Loucy (cell line): ENCODE results near the gene WNT2B.

Source experiments
- H2AFZ ChIP-seq: fragments of 200-600 bp; sonication (generic); 2 replicates; pipeline ENCODE4 v1.6.0; 2016; ENCODE audit warnings: antibody characterized with exemption, mild to moderate bottlenecking, low read length, moderate library complexity
- H3F3A ChIP-seq: fragments of 200-600 bp; 2 replicates; pipeline ENCODE4 v1.6.0; 2016; ENCODE audit warnings: antibody characterized with exemption, low read depth, mild to moderate bottlenecking
- H3K27me3 ChIP-seq: fragments of 200-600 bp; sonication (generic); 2 replicates; pipeline ENCODE4 v1.6.1; 2014; ENCODE audit warnings: low read length, mild to moderate bottlenecking; ENCODE audit not compliant: insufficient read depth, poor library complexity, severe bottlenecking
- H3K36me3 ChIP-seq: fragments of 200-600 bp; sonication (generic); 2 replicates; pipeline ENCODE4 v1.6.1; 2016; ENCODE audit warnings: low read length; ENCODE audit not compliant: insufficient read depth
- H3K4me1 ChIP-seq: fragments of 200-600 bp; sonication (generic); 2 replicates; pipeline ENCODE4 v1.5.1; 2014; ENCODE audit warnings: low read length, mild to moderate bottlenecking; ENCODE audit not compliant: insufficient read depth, poor library complexity, severe bottlenecking
- H3K4me2 ChIP-seq: fragments of 200-600 bp; sonication (generic); 2 replicates; pipeline ENCODE4 v1.6.0; 2014; ENCODE audit warnings: antibody characterized with exemption, low read length, low read depth, mild to moderate bottlenecking; ENCODE audit not compliant: poor library complexity, severe bottlenecking
- H3K4me3 ChIP-seq: fragments of 200-600 bp; sonication (generic); 2 replicates; pipeline ENCODE4 v1.5.1; 2014; ENCODE audit warnings: low read length, mild to moderate bottlenecking, mixed read lengths; ENCODE audit not compliant: poor library complexity, severe bottlenecking
- H3K79me2 ChIP-seq: fragments of 200-600 bp; sonication (generic); 2 replicates; pipeline ENCODE4 v1.6.1; 2014; ENCODE audit warnings: low read length; ENCODE audit not compliant: insufficient read depth
- H3K9ac ChIP-seq: fragments of 200-600 bp; sonication (generic); 2 replicates; pipeline ENCODE4 v1.6.0; 2014; ENCODE audit warnings: mild to moderate bottlenecking, low read depth, low read length, moderate library complexity; ENCODE audit not compliant: poor library complexity, severe bottlenecking
- H3K9me2 ChIP-seq: fragments of 200-600 bp; sonication (generic); replicated peaks from 2 replicates; pipeline ENCODE4 v1.6.1; 2016; ENCODE audit warnings: low read depth, low read length, mixed read lengths
- H3K9me3 ChIP-seq: fragments of 200-600 bp; sonication (generic); 2 replicates; pipeline ENCODE4 v1.6.1; 2014; ENCODE audit warnings: mild to moderate bottlenecking, antibody characterized with exemption, low read length, low read depth; ENCODE audit not compliant: insufficient read depth
- H4K20me1 ChIP-seq: fragments of 200-600 bp; sonication (generic); 2 replicates; pipeline ENCODE4 v1.6.0; 2014; ENCODE audit warnings: antibody characterized with exemption, low read length, mild to moderate bottlenecking; ENCODE audit not compliant: insufficient read depth, poor library complexity, severe bottlenecking
- CTCF ChIP-seq: fragments of 200-600 bp; sonication (generic); conservative IDR thresholded peaks from 2 replicates; pipeline ENCODE4 v1.5.1; 2014; ENCODE audit warnings: mild to moderate bottlenecking, antibody characterized with exemption, low read length
- EZH2phosphoT487 ChIP-seq: fragments of 200-600 bp; IDR thresholded peaks from 2 replicates; pipeline ENCODE4 v1.6.1; 2018; ENCODE audit warnings: antibody characterized with exemption, mild to moderate bottlenecking, moderate library complexity, borderline replicate concordance

Gene WNT2B

GRCh38 chr1:112509660-112510178 lies 954 bp downstream of the WNT2B start:
- H4K20me1 ChIP-seq: no peaks in the 10 kb centered on the region
- H3K27me3 ChIP-seq: no peaks in the 10 kb centered on the region
- no peaks in the 10 kb centered on the region for H3F3A ChIP-seq
- TF ChIP-seq CTCF: no peak
- no peak for TF ChIP-seq EZH2phosphoT487
- no peaks in the 10 kb centered on the region for H3K79me2 ChIP-seq
- H3K9me2 ChIP-seq: no peaks in the 10 kb centered on the region
- H3K9me3 ChIP-seq: no peaks in the 10 kb centered on the region
- no peaks in the 10 kb centered on the region for H3K36me3 ChIP-seq
- no peak overlapping the region for H2AFZ ChIP-seq
- no peak overlapping the region for H3K4me2 ChIP-seq
- H3K4me3 ChIP-seq: no peak overlapping the region
- H3K4me1 ChIP-seq: peaks cover 18% of the 10 kb centered on the region
- no peak overlapping the region for H3K9ac ChIP-seq

GRCh38 chr1:112510340-112510739 lies 1.6 kb downstream of the WNT2B start:
- no peaks in the 10 kb centered on the region for H3K9me3 ChIP-seq
- no peaks in the 10 kb centered on the region for H3K9me2 ChIP-seq
- no peak overlapping the region for H3K9ac ChIP-seq
- TF ChIP-seq EZH2phosphoT487: no peak
- TF ChIP-seq CTCF: no peak
- no peaks in the 10 kb centered on the region for H3K36me3 ChIP-seq
- H2AFZ ChIP-seq: no peak overlapping the region
- H3K4me1 ChIP-seq: peaks cover 18% of the 10 kb centered on the region
- no peak overlapping the region for H3K4me3 ChIP-seq
- no peaks in the 10 kb centered on the region for H3F3A ChIP-seq
- no peak overlapping the region for H3K4me2 ChIP-seq
- H3K27me3 ChIP-seq: no peaks in the 10 kb centered on the region
- H4K20me1 ChIP-seq: no peaks in the 10 kb centered on the region
- H3K79me2 ChIP-seq: no peaks in the 10 kb centered on the region

GRCh38 chr1:112511897-112512296 lies 3.1 kb downstream of the WNT2B start:
- peaks cover 18% of the 10 kb centered on the region for H3K4me1 ChIP-seq
- no peaks in the 10 kb centered on the region for H3K36me3 ChIP-seq
- H3K9ac ChIP-seq: no peak overlapping the region
- no peaks in the 10 kb centered on the region for H3K9me3 ChIP-seq
- no peaks in the 10 kb centered on the region for H3F3A ChIP-seq
- H4K20me1 ChIP-seq: no peaks in the 10 kb centered on the region
- H3K4me3 ChIP-seq: no peak overlapping the region
- H3K27me3 ChIP-seq: no peaks in the 10 kb centered on the region
- no peaks in the 10 kb centered on the region for H3K9me2 ChIP-seq
- no peak overlapping the region for H3K4me2 ChIP-seq
- no peak overlapping the region for H2AFZ ChIP-seq
- no peak for TF ChIP-seq CTCF
- no peak for TF ChIP-seq EZH2phosphoT487
- H3K79me2 ChIP-seq: no peaks in the 10 kb centered on the region
